ENCODE results near the gene ADAD1.

The ADAD1 gene

DNA sequence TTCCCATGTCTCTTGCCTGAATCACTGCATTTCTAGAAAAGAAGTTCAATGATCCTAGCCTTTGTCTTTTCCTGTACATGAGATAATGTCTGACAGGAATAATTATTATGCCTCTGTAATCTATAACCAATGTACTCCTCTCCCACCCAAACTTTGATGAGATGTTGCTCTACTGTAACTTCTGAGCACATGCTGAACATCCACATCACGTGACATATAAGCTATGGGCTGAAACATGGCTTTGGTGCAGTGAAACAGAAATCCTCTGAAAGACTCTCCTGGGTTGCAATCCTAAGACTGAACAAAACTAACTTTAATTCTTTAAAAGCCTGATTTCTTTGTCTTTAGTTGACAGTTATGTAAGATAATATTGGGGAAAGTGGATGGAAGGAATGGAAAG, 1.5 kb upstream of the ADAD1 start:
- no peak for ATAC-seq (ENCODE audit: low read depth)
- H3K27me3 ChIP-seq (ENCODE audit: insufficient read depth, poor library complexity, severe bottlenecking), result no peaks in the 10 kb centered on the region
- H3K36me3 ChIP-seq (ENCODE audit: low read depth), result no peaks in the 10 kb centered on the region
- no peak for DNase-seq (ENCODE audit: low spot score)
- H3K27ac ChIP-seq (ENCODE audit: poor library complexity, severe bottlenecking), result no peak overlapping the region
- H3K4me1 ChIP-seq (ENCODE audit: insufficient read depth, poor library complexity, severe bottlenecking), result no peaks in the 10 kb centered on the region
- H3K9me3 ChIP-seq (ENCODE audit: severe bottlenecking), result no peaks in the 10 kb centered on the region
- TF ChIP-seq, protein P1, sequence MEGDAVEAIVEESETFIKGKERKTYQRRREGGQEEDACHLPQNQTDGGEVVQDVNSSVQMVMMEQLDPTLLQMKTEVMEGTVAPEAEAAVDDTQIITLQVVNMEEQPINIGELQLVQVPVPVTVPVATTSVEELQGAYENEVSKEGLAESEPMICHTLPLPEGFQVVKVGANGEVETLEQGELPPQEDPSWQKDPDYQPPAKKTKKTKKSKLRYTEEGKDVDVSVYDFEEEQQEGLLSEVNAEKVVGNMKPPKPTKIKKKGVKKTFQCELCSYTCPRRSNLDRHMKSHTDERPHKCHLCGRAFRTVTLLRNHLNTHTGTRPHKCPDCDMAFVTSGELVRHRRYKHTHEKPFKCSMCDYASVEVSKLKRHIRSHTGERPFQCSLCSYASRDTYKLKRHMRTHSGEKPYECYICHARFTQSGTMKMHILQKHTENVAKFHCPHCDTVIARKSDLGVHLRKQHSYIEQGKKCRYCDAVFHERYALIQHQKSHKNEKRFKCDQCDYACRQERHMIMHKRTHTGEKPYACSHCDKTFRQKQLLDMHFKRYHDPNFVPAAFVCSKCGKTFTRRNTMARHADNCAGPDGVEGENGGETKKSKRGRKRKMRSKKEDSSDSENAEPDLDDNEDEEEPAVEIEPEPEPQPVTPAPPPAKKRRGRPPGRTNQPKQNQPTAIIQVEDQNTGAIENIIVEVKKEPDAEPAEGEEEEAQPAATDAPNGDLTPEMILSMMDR (IDR thresholded peaks at IDR 0.05; ENCODE audit: poor library complexity, severe bottlenecking), result no peak
- no peak overlapping the region for H3K4me3 ChIP-seq (ENCODE audit: severe bottlenecking)

DNA sequence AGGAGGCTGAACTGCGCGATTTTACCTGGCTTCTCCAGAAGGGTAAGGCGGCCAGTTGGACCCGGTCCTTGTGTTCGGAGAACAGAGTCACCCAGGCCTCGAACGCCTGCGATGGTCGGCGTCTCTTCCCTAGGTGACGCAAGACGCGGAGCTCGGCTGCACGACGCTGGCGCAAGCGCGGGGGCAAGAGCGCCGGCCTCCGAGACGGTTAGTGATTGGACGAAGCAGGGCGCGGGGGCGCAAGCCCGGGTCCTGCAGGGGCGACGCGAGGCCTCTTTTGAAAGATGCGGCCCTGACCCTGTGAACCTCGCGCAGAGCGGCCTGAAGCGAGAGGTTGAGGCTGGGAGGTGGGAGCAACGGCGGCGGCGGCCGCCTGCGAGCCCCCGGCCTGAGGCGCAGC, 428 bp downstream of the ADAD1 start:
- H3K36me3 ChIP-seq (ENCODE audit: low read depth), result no peaks in the 10 kb centered on the region
- TF ChIP-seq, protein P1 (IDR thresholded peaks at IDR 0.05; ENCODE audit: poor library complexity, severe bottlenecking), result no peak
- H3K4me1 ChIP-seq (ENCODE audit: insufficient read depth, poor library complexity, severe bottlenecking), result no peaks in the 10 kb centered on the region
- no peaks in the 10 kb centered on the region for H3K27me3 ChIP-seq (ENCODE audit: insufficient read depth, poor library complexity, severe bottlenecking)
- no peak for DNase-seq (ENCODE audit: low spot score)
- no peak overlapping the region for H3K27ac ChIP-seq (ENCODE audit: poor library complexity, severe bottlenecking)
- ATAC-seq (ENCODE audit: low read depth), result no peak
- H3K9me3 ChIP-seq (ENCODE audit: severe bottlenecking), result no peaks in the 10 kb centered on the region
- H3K4me3 ChIP-seq (ENCODE audit: severe bottlenecking), result no peak overlapping the region

DNA sequence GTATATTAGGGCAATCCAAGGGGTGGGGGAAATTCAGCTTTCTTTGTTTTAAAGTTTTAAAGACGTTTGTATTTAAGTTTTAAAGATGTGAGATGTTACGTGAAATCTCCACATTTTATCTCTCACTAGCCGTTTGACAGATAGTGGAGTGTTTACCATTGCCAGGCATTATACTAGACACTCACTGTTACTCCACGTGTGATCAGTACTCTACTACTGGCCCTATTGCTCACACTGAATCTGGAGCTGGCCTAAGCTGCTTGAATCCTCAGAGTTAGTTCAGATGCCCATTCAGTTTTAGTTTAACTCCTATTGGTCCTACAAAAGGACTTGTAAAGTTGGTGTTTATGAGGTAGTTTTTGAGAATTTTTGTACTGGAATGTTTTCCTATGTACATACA, 4.5 kb downstream of the ADAD1 start:
- Histone ChIP-seq H3K4me3 (ENCODE audit: severe bottlenecking) (no peak overlapping the region), H3K36me3 (ENCODE audit: low read depth) (no peaks in the 10 kb centered on the region), H3K27me3 (ENCODE audit: insufficient read depth, poor library complexity, severe bottlenecking) (peaks cover 7% of the 10 kb centered on the region), H3K4me1 (ENCODE audit: insufficient read depth, poor library complexity, severe bottlenecking) (no peaks in the 10 kb centered on the region), H3K27ac (ENCODE audit: poor library complexity, severe bottlenecking) (no peak overlapping the region), H3K9me3 (ENCODE audit: severe bottlenecking) (no peaks in the 10 kb centered on the region)
- ATAC-seq (ENCODE audit: low read depth), result no peak
- no peak for DNase-seq (ENCODE audit: low spot score)
- TF ChIP-seq, protein P1 (IDR thresholded peaks at IDR 0.05; ENCODE audit: poor library complexity, severe bottlenecking), result no peak

DNA sequence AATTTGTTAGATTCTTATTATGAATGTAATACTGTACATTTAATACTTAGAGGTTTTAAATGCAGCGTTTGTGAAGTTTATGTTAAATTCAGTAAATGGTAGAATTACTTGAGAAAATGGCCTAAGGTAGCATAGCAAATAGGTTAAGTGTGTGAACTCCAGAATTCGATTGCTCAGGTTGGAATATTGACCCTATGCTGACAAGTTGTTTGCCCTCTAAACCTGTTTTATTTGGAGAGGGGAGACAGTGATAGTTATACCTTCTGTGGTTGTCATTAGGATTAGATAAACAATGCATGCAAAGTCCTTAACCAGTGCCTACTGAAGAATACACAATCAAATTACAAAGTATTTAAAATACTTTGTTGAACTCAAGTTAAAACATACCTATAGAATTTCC, 5.4 kb downstream of the ADAD1 start:
- Histone ChIP-seq H3K36me3 (ENCODE audit: low read depth) (no peaks in the 10 kb centered on the region), H3K4me3 (ENCODE audit: severe bottlenecking) (no peak overlapping the region), H3K27me3 (ENCODE audit: insufficient read depth, poor library complexity, severe bottlenecking) (peaks cover 7% of the 10 kb centered on the region), H3K27ac (ENCODE audit: poor library complexity, severe bottlenecking) (no peak overlapping the region), H3K9me3 (ENCODE audit: severe bottlenecking) (no peaks in the 10 kb centered on the region), H3K4me1 (ENCODE audit: insufficient read depth, poor library complexity, severe bottlenecking) (no peaks in the 10 kb centered on the region)
- no peak for DNase-seq (ENCODE audit: low spot score)
- TF ChIP-seq, protein P1 (IDR thresholded peaks at IDR 0.05; ENCODE audit: poor library complexity, severe bottlenecking), result no peak
- ATAC-seq (ENCODE audit: low read depth), result no peak

DNA sequence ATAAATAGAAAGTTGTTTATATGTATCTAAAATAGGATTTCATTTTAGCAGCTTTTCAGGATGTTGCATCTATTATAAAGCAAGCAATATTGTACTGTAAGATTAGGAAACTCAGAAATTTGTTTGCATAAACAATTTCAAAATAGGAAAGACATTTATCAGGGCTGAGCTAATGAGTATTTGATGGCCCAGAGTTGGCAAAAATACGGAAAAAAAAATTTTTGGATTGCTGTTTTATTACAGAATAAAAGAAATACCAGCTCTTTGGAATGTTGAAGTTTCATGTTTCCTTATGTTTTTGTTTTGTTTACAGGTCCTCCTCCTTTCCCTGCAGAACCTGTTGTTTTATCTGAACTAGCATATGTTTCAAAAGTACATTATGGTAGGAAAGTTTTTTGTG, 14.5 kb downstream of the ADAD1 start:
- DNase-seq (ENCODE audit: low spot score) (no peak), ATAC-seq (ENCODE audit: low read depth) (no peak)
- H3K4me3 ChIP-seq (ENCODE audit: severe bottlenecking), result no peak overlapping the region
- TF ChIP-seq, protein P1 (IDR thresholded peaks at IDR 0.05; ENCODE audit: poor library complexity, severe bottlenecking), result no peak
- H3K27ac ChIP-seq (ENCODE audit: poor library complexity, severe bottlenecking), result no peak overlapping the region
- no peaks in the 10 kb centered on the region for H3K9me3 ChIP-seq (ENCODE audit: severe bottlenecking)
- no peaks in the 10 kb centered on the region for H3K27me3 ChIP-seq (ENCODE audit: insufficient read depth, poor library complexity, severe bottlenecking)
- H3K36me3 ChIP-seq (ENCODE audit: low read depth), result no peaks in the 10 kb centered on the region
- H3K4me1 ChIP-seq (ENCODE audit: insufficient read depth, poor library complexity, severe bottlenecking), result no peaks in the 10 kb centered on the region

All from RWPE2 (cell line).